AML-193 (cell line): Measurements from ENCODE around the gene DNPH1.

ENCODE experiments used
- DNase-seq, 2 experiments: peaks; one replicate each; lab custom pipeline; 2025; lab: John Stamatoyannopoulos, UW

The DNPH1 gene, protein sequence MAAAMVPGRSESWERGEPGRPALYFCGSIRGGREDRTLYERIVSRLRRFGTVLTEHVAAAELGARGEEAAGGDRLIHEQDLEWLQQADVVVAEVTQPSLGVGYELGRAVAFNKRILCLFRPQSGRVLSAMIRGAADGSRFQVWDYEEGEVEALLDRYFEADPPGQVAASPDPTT

DNA sequence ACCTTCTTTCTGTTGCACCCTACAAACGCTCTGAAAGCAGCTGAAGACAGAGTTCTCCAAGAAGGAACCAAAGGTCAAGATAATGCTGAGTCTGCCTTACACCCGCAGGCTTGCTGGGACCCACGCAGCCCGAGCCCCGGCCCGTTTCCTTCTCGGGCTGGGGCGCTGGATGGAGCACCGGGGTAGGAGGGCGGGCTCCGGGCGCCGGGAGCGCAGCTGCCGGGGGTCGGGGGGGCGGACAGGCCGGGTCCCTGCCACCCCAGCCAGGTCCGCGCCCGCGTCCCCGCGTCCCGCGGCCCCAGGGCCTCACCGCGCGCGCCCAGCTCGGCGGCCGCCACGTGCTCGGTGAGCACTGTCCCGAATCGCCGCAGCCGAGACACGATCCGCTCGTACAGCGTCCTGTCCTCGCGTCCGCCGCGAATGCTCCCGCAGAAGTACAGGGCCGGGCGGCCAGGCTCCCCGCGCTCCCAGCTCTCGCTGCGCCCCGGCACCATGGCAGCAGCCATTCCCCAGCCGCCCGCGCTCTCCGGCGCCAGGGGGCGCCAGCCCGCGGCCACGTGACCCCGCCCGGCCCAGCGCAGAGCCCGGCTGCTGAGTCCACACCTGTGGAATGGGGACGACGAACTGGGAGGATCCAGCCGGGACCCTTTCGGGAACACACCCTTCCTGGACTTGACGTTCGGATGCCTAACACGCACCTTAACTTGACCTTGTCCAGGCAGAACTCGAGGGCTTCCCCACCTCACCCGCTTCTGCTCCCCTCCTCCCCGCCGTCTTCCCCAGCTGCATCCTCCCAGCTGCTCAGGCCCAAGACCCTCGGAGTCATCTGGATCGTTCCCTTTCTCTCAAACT is at the start of gene DNPH1:
Gene DNPH1, minus strand, starts transcription at position 531 of the 852 bp plus-strand sequence. Its CDS starts 25 bp downstream, at position 506.
- peak; percentile 54 to 71 for DNase-seq

DNA sequence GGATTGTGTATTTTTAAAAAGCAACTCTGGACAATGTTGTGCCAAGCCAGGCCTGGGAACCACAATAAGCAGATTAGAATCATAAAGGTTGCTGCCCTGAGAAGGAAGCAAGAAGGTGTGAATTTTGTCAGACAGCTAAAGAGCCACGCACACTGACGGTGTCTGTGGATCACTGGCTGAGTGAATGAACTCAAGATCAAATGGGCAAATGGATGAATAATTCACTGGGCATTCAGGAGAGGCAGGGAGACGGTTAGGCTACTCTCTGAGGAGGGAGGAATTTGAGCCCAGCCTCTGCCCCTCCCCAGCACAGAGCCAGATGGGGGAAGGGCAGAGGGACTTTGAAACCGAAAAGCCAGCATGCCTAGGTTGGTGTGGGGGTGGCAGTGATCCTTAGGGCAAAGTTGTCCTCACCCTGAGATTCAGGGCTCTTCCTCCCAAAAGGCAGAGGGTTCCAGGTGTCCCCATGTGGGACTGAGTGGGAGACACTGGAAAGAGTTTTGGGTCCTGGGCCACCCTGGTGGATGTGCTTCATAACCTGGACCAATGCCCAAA is 49.3 kb upstream of the DNPH1 start:
- DNase-seq: no peak

DNA sequence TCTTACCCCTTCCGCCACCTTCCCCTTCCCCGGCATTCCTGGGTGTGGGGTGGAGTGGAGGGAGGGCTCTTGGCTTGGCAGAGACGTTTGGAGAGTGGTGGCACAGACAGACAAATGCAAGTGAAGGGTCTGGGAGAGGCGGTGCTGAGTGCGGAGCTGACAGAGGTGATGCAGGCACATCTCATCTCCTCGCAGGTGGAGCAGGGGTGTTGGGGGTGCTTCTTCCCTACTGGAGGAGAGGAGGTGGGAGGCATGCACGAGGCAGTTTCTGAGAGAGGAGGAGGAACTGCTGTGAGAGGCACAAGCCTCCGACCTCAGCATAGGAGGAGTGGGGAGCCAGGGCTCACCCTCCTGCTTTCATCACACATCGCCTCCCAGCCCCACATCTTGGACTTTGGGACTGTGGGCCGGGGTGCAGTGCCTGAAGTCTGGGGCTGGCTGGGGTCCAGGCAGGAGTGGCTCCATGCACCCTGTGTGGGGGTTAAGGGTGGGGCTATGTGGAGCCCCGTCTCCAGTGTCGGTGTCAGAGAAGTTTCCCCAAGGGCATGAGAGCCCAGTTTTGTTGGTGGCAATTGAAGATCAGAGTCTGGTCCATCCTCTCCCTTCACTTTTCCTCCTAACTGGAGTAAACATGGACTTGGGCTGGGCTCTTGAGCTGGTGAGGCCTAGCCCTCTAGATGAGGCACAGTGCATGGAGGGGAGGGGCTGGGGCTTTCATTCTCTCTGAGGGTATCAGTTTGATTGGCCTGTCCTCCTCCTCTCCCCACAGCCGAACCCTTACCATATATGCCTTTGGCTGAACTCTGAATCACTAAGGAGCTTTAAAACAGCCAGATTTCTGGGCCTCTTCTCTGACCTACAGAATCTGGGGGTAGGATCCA is 48.6 kb upstream of the DNPH1 start:
- DNase-seq: no peak

DNA sequence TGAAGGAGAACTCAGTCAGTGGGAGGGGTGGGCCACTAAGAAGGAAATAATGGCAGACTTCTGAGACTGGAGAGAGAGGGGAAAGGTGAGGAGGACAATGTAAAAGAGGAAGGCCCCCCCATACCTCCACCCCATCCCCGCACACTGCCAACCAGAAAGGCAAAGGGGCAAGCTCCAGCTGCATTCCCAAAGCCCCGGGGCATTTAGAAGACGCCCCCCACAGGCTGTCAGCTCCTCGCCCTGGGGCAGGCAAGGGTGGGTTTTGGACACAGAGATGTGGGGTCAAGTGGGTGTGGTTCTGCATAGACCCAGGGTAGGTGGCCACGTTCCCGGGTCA is 48.0 kb upstream of the DNPH1 start:
- no peak for DNase-seq

DNA sequence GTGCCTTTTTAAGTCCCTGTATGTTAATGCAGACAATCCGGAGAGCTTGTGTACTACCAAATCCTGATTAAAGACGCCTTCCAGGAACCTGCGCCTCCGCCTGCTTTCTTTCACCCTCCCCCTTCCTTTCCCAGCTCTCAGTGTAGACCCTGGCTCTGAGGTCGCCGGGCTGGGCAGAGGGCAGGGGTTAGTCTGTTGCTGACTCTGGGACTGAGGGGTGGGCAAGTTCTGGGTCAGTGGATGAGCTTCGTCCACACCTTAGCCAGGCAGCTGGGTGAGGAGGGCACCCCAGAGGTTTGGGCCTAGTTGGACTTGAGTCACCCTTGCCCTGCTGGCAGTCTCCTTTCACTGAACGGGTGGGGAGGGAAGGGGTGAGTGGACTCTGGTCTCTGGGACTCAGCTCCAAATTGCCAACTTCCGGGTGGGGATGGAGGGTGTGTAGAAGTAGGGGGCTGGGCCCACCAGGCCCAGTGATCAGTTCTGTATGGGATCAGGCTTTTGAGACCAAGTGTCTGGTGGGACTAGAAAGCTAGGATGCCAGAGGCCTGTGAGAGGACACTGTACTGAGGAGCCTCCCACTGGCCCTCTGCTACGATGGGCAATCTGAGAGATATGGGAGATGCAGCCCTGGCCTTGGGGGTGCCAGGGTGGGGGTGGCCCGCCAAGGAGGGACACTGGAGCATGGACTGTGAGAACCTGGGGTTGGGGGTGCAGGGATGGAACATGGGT is 47.5 kb upstream of the DNPH1 start:
- no peak for DNase-seq

DNA sequence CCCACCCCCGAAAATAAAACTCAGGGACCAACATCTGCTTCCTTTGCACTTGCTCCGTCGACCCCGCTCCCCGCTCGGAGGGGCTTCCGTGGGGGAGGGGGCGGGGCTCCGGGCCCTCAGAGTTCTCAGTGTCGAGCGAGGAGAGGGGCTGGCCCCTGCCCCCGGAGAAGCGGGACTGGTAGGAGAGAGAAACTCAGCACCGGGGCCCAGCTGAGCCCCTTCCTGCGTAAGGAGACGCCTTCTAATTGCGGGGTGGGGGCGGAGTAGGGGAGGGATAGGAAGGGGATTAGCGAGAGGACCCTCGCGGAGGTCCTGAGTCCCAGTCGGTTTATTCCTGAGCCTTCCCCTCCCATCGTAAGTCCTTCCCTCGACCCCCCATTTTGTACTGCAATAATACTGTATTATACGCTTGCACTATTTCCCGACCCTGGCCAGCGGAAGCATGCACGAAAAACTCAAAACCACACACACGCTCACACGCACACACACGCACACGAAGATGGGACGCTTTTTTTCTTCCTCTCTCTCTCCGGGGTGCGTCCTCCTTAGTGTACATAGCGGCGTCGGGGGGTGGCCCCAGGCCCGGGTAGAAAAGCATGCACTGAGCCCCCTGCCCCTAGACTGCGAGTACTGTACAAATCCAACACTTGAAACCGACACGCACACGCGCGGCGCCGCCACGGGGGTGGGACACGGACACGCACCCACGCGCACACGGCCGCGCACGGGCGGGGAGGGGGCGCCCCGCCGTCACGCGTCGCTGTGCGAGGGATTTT is 46.7 kb upstream of the DNPH1 start:
- DNase-seq: no peak

DNA sequence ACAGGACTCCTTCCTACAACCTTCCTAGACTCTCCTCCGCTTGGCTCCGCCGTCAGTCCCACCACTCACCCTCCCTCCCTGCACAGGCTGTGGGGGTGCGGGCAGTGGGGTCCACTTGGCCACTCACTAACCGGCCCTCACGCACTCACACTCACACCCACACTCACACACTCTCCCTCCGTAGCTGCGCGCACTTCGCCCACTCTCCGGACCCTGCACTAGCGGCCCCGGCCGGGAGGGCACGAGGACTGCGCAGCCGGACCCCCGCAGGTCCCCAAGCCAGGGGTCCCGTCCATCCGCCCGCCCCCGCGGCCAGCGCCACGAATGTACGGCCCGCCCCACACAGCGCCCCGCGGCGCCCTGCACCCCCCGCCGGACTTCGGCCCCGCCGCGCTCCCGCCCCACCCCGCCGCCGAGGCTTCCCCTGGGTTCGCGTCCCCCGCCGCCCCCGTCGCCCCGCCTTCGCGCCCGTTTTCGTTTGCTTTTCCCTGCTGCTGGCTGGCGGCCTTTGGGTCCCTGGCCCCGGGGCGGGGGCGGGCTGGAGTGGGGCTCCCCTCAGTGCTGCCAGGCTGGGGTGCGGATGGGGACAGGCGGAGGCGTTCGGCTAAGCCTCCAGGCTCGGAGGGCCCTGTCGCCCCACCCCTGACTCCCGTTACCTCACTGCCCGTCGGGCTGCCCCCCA is 45.8 kb upstream of the DNPH1 start:
- no peak for DNase-seq

DNA sequence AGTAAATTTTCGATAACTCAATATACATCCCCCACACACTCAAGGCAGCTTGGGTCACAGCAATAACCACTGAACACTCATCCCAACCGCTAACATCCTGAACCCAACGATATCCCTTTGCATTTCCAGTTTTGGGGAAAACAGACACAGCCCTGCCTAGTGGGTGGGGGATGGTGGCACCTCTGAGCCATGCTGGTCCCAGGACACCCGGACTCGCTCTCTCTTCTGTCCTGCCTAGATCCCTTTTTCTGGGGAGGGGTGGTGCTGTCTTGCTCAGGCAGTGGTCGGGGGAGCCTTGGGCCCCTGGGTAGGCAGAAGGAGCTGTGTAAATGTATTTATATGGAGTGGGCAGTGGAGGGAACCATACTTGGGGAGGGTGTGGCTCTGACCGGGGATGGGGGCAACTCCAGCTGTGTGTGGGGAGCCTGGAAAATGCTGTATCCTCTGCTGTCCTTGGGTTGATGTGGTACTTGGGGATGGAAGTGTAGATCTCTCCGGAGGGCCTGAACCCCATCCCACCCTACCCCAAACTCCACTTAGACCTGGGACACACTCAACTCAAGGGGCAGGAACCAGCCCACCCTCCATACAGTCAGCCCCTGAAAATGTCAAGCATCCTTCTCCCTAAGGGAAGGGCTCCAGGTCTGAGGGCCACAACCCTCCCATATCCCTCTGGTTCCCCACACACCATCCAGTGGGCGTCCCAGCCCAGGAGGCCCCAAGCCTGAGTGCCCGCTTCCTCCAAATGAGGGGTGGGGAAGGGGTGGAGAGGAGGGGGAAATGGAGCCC is 45.0 kb upstream of the DNPH1 start:
- DNase-seq: no peak

DNA sequence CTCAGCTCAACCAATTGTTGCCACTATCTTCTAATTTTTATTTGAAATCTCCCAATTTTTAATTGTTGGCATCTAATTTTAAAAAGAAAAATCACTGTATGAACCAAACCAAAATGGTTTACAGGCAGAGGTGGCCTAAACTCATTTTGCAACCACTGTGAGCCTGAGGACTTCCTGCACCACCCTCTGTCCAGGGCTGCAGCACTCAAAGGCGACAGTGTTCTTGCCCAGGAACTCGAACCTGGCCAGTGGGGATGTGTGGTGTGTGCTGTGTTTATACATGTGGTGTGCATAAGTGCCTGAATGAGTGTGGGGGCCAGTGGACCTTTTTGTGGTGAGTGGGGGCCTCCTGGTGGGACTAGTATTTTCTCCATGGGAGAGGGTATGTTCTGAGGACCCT is 44.4 kb upstream of the DNPH1 start:
- no peak for DNase-seq

DNA sequence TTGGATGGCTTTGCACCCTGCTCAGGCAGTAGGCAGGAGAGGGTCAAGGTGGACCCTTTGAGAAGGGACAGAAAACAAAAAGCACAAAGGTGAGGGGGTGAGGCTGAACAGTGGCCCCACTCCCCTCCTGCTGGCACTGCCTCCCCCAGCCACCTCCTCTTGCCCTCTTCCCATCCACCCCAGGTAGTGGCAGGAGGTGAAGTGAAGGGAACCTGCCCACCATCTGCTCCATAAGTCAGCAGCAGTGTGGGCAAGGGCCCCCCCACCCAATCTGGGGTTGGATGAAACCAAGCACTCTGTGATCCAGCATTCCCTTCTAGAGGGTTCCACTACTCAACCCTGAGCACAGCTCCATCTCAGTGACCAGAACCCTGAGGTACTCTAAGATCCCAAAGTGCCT is 42.7 kb upstream of the DNPH1 start:
- DNase-seq: no peak

DNA sequence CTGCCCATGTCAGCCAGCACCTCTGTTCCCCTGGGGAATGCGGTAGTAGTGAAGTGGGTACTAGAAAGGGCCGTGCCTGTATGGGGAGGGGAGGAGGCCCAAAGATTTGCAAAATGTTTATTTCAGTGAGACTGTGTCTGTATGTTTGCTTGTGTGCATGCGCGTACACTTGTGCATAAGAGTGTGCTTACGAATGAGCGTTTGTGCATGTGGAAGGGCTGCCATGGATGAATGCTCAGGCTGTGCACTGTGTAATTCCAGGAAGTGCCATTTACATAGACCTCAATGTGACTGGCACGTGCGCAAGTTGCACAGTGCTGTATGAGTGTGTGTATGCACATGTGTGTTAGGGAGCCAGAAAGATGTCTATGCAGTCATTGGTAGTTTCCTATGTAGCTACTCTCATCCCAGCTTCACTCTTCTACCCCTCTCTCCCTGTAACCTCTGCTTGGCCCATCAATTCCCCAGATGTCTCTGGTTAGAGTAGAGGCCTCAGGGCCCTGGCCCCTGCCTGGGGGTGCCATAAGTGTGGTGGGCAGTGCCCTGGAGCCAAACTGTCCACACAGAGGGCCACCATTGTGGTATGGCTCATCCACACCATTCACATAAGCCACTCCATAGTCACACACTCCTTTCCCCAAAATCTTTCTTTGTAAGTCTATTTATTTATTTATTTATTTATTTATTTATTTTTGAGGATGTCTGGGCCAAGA is 42.0 kb upstream of the DNPH1 start:
- DNase-seq: no peak

DNA sequence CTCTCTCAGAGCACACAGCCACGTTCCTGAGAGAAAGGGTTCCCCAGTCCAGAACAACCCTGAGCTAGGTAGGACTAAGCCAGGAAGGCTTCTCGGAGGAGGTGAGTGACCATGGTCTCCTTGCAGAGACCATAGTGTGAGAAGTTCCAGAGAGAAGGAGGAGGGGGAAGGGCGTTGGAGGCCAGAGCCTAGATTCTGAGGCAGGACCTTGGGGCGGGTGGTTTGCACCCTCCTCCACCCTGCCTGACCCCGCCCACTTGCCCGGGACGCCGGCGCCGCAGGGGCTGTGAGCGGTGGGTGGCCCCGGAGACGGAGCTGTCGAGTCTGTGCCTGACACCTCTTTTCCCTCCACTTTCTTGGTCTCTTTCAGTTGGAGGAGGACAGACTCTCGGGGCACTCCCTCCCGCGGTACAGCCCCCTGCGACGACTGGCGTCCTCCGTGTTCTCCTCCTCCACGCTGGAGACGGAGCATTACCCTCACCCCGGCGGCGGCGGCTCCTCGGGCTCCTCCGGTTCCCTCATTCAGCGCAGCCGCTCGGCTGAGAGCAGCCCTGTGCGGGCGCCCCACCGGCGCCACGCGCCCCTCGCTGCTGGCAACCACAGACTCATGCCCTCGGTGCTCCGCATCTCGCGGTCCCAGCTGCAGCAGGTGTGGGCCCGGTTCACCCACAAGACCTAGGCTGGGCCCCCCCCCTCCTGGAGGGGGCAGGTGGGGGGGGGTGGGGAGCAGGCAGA is 40.2 kb upstream of the DNPH1 start:
- DNase-seq: no peak

DNA sequence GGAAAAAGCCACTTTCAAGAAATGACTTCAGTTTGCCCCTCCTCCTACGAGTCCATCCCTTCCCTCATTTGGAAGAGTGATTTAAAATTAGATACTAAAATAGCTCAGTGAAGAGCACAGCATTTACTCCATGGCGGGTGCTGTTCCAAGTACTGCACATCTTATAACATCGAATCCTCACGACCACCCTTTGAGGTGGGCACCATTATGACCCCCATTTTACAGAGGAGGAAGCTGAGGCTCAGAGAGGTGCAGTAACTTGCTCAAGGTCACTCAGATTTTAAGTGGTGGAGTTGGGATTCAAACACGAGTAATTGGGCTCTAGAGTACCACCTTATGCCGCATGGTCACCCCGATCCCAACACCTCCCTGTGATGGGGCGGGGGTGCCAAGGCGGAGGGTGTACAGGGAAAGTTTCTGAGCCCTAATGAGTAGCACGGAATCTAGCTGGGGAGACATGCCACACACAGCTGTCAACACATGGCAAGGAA is 39.5 kb upstream of the DNPH1 start:
- DNase-seq: no peak

DNA sequence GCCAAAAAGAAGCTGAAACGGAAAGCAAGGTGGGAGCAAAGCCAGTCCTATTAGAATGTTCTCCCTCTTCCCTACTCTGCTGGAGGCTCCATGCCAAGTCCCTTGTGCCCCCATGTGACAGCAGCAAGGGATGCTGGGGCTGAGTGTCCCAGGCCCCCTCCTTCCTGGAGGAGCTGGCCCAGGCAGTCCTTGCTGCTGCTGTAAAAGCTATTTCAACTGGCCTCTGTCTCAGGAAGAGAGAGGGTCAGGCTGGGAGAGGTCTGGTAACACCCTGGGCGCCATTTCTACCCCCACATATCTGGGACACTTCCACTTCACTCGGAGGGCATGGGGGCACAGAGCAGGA is 39.0 kb upstream of the DNPH1 start:
- DNase-seq: no peak

DNA sequence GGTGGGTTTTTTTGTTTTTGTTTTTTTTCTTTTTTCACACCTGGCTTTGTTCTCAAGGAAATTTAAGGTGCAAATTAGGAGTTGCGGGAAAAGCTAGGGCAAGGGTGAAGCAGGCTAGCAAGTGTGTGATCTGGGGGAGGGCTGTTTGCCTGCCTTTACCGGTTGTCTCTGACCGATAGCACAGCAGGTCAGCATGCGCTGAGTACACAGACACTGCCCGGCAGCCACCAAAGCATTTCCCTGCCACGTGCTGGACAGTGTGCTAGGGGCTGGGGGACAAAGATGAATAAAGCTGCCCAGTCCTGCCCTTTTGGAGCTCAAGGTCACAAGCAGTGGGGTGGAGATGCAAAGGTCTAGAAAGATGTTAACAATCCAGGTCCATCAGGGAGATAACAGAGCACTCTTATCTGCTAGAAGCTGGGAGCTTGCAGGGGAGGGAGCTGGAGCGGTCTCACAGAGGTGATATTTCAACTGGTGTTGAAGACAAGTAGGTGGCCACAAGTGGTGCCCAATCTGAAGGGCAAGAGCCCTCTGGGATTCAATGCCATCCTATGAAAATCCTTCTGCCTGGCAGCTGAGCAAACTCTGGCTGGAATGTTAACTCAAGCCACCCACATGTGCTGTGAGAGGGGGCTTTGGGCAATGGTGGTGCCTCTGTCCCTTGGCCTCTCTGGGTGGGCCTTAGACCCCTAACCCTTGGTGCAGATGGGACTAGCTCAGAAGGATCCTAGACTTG is 38.5 kb upstream of the DNPH1 start:
- DNase-seq: no peak

DNA sequence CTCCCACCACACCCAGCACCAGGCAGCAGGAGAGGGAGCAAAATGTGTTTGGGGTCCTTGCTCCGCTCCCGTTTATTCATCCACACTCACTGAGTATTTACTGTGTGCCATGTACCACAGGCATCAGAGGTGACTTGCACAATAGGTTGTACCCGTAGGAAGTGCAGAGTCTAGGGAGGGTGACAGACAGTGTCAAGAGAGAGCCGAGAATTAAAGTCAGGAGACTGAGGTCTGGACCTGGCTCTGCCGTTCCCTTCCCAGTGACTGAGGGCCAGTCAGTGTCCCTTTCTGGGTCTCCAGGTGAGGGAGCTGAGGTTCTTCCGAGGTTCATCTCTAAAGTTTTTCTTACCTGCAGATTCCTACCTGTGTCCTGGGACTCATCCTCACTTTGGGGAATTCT is 36.3 kb upstream of the DNPH1 start:
- DNase-seq: no peak

DNA sequence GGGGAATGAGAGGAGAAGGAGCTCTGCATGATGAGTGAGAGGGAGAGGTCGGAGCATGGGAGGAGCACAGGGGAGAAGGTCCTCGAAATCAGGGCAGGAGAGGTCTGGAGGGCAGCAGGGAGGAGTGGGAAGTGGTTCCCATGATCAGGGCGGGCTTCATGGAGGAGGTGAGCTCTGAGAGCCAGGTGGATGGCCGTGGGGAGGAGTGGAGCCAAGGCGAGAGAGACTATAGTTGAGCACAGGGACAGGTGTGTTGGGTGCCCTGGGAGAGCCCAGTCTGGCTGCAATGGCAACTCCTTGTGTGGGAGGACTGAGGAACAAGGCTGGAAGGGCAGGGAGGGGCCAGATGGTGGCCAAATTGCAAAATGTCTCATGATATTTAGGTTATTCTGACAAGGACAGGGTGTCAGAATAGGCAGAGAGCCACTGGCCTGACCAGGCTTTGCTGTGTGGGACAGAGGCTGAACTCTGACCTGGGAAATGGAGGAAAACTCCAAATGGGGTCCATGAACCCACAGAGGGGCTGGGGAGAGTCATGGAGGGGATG is 35.4 kb upstream of the DNPH1 start:
- DNase-seq: no peak
